Retinal pigment epithelial cell (primary cell): ENCODE measurements around the gene MRTFB.

Source experiments
- DNase-seq: peaks from one replicate; pipeline ENCODE4 v3.0.0-alpha.2; 2010; ENCODE audit warnings: low read depth
- H3K4me3 ChIP-seq: 2 replicates; pipeline ENCODE4 v1.5.1; 2011; ENCODE audit warnings: mild to moderate bottlenecking, low read length, control low read depth, moderate library complexity
- CTCF ChIP-seq: conservative IDR thresholded peaks from 2 replicates; pipeline ENCODE4 v1.5.1; 2011; ENCODE audit warnings: low read depth, low read length, control low read depth, inconsistent platforms

MRTFB gene

GRCh38 chr16:14301169-14302030, 230.3 kb downstream of the MRTFB start:
- TF ChIP-seq CTCF, result no peak
- no peak for DNase-seq
- H3K4me3 ChIP-seq, result peak overlapping the region; percentile 55

GRCh38 chr16:14302031-14302398, 230.9 kb downstream of the MRTFB start:
- H3K4me3 ChIP-seq, result peak overlapping the region; percentile 58
- TF ChIP-seq CTCF, result no peak
- DNase-seq, result no peak

GRCh38 chr16:14302399-14303181, 231.5 kb downstream of the MRTFB start:
- no peak for DNase-seq
- peak overlapping the region; percentile 58 for H3K4me3 ChIP-seq
- TF ChIP-seq CTCF, result no peak

GRCh38 chr16:14303182-14303618, 232.1 kb downstream of the MRTFB start:
- DNase-seq, result no peak
- no peak for TF ChIP-seq CTCF
- peak overlapping the region; percentile 58 for H3K4me3 ChIP-seq

- DNase-seq, result no peak
- TF ChIP-seq CTCF, result no peak
- peak overlapping the region; percentile 58 for H3K4me3 ChIP-seq
These were observed 232.7 kb downstream of the MRTFB start for GRCh38 chr16:14303639-14304394.

DNA sequence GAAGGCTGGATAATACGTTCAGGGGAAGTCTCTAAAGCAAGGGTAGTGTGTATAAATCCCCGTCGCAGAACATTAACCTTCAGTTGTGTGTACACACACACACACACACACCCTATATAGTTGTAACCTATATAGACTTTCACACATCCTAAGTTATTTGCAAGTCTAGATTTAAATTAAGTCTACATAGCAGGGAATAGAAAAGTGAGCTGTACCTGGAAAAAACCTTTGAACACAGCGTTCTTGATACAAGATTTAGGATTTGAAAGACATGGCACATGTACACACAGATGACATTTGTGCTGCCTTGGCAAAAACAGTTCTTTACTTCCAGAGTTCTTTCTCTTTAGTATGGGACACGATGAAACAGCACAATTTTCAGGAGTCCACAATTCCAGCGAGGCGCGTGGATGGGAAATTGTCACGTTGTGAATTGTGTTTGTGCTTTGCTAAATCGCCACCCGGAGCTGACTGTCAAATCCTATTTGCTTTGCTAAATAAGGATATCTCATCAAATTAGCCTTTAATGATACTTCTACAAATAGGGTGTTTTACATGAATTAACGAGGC, 233.9 kb downstream of the MRTFB start:
- TF ChIP-seq CTCF, result no peak
- DNase-seq, result no peak
- no peak overlapping the region for H3K4me3 ChIP-seq
